Measurements from ENCODE around the gene NUDT8. TPM values are rescaled to one million over a fixed set of nuclear protein-coding genes. Genes with fewer than 3 reads are reported as not detected.

Gene NUDT8
- total RNA-seq, 2 experiments from 2014 or later = 15.3 to 16.7 TPM

Other genes starting within 250 kb of the NUDT8 start
- 10 to 100 TPM; 49.6 to 80.5 TPM for gene RAD9A, start 238.0 kb downstream of the NUDT8 start, total RNA-seq
- gene PPP1CA, start 228.1 kb downstream of the NUDT8 start, total RNA-seq = 100 to 1,000 TPM; 309 to 360 TPM
- 100 to 1,000 TPM; 278 to 312 TPM for gene TBC1D10C, start 225.9 kb downstream of the NUDT8 start, total RNA-seq
- gene CARNS1, start 214.3 kb downstream of the NUDT8 start, total RNA-seq = 1 to 10 TPM; 1.3 TPM
- gene RPS6KB2, start 201.4 kb downstream of the NUDT8 start, total RNA-seq = 10 to 100 TPM; 63.3 to 65.0 TPM
- 100 to 1,000 TPM; 390 to 424 TPM for gene PTPRCAP, start 192.3 kb downstream of the NUDT8 start, total RNA-seq
- 10 to 100 TPM; 61.0 to 62.6 TPM for gene CORO1B, start 186.5 kb downstream of the NUDT8 start, total RNA-seq
- not detected for gene GPR152, start 177.2 kb downstream of the NUDT8 start, total RNA-seq
- gene CABP4, start 174.6 kb downstream of the NUDT8 start, total RNA-seq = 1 to 10 TPM in 1 of 2 experiments, under 1 TPM in 1; 0.96 to 3.4 TPM
- 10 to 100 TPM; 32.8 to 41.9 TPM for gene TMEM134, start 160.7 kb downstream of the NUDT8 start, total RNA-seq
- 100 to 1,000 TPM; 168 to 178 TPM for gene AIP, start 146.9 kb downstream of the NUDT8 start, total RNA-seq
- 100 to 1,000 TPM; 124 to 133 TPM for gene PITPNM1, start 124.6 kb downstream of the NUDT8 start, total RNA-seq
- 100 to 1,000 TPM in 1 of 2 experiments, 10 to 100 TPM in 1; 95.2 to 104 TPM for gene CDK2AP2, start 121.8 kb downstream of the NUDT8 start, total RNA-seq
- not detected for gene CABP2, start 106.5 kb downstream of the NUDT8 start, total RNA-seq
- 100 to 1,000 TPM; 339 to 406 TPM for gene GSTP1, start 46.1 kb downstream of the NUDT8 start, total RNA-seq
- 100 to 1,000 TPM; 239 to 252 TPM for gene NDUFV1, start 23.0 kb downstream of the NUDT8 start, total RNA-seq
- gene TBX10, start 9.8 kb upstream of the NUDT8 start, total RNA-seq = not detected
- gene ACY3, start 20.8 kb upstream of the NUDT8 start, total RNA-seq = under 1 TPM; 0.53 to 0.75 TPM
- not detected for gene ALDH3B2, start 44.7 kb upstream of the NUDT8 start, total RNA-seq